H1 (cell line): ENCODE results near the gene CCL17. TPM values are rescaled to one million over a fixed set of nuclear protein-coding genes. Genes with fewer than 3 reads are reported as not detected.

Experiments
- CTCF ChIA-PET: fragments of 300-600 bp; sonication (Branson Sonifier 250); formaldehyde crosslinking; loops from one replicate; lab custom pipeline; 2021; ENCODE audit not compliant: partially characterized antibody; lab: Charles Lee
- POLR2A ChIA-PET: fragments of 300-600 bp; sonication (Branson Sonifier 250); formaldehyde crosslinking; loops from one replicate; lab custom pipeline; 2021; ENCODE audit warnings: inconsistent platforms; ENCODE audit not compliant: partially characterized antibody; lab: Charles Lee
- DNase-seq, 2 experiments: peaks; one replicate each; pipeline versions ENCODE4 v3.0.0 to v3.0.0-alpha.2; 2010 to 2022; ENCODE audit warnings: low spot score in 2 of 2, low read depth in 1 of 2, mixed read lengths in 1 of 2
- FAIRE-seq: peaks from 2 replicates; lab custom pipeline; 2011; peaks lifted over from hg19 to GRCh38; lab: Jason Lieb, UNC
- H2AFZ ChIP-seq: 2 replicates; pipeline ENCODE4 v1.8.1; 2012; ENCODE audit warnings: low read length, inconsistent platforms
- H2AK5ac ChIP-seq: 2 replicates; pipeline ENCODE4 v1.6.1; 2013; ENCODE audit warnings: low read depth, low read length
- H2BK120ac ChIP-seq: replicated peaks from 2 replicates; pipeline ENCODE3; 2013; ENCODE audit warnings: low read depth, low read length, inconsistent platforms
- H2BK12ac ChIP-seq: 2 replicates; pipeline ENCODE4 v1.6.1; 2013; ENCODE audit warnings: low read depth, low read length
- H2BK15ac ChIP-seq: 2 replicates; pipeline ENCODE4 v1.6.1; 2013; ENCODE audit warnings: low read length
- H2BK20ac ChIP-seq: 2 replicates; pipeline ENCODE4 v1.6.1; 2013; ENCODE audit warnings: low read length
- H2BK5ac ChIP-seq: 2 replicates; pipeline ENCODE4 v1.6.1; 2013; ENCODE audit warnings: low read depth, low read length
- H3K14ac ChIP-seq: 2 replicates; pipeline ENCODE4 v1.6.1; 2013; ENCODE audit warnings: inconsistent platforms; ENCODE audit not compliant: insufficient read length
- H3K18ac ChIP-seq: 2 replicates; pipeline ENCODE4 v1.6.1; 2013; ENCODE audit warnings: low read length; ENCODE audit errors: extremely low read depth
- H3K23ac ChIP-seq: 2 replicates; pipeline ENCODE4 v1.6.1; 2013; ENCODE audit warnings: inconsistent platforms; ENCODE audit not compliant: insufficient read length
- H3K23me2 ChIP-seq: 2 replicates; pipeline ENCODE4 v1.6.1; 2013; ENCODE audit warnings: low read depth, low read length
- H3K27ac ChIP-seq: 2 replicates; pipeline ENCODE4 v1.6.1; 2011; ENCODE audit warnings: low read depth, low read length, inconsistent platforms
- H3K27me3 ChIP-seq, 4 experiments: replicated peaks in 1 of 4; 1 replicate in 1 of 4; 2 replicates in 3 of 4; pipeline versions ENCODE4 v1.6.1 to v1.8.1; 2011 to 2013; ENCODE audit warnings: low read length in 3 of 4, mild to moderate bottlenecking in 3 of 4, inconsistent platforms in 2 of 4, mixed read lengths in 2 of 4, moderate library complexity in 1 of 4; ENCODE audit not compliant: control insufficient read depth in 3 of 4, insufficient read depth in 3 of 4; ENCODE audit errors: extremely low read depth in 1 of 4
- H3K36me3 ChIP-seq, 4 experiments: 2 replicates each; pipeline versions ENCODE4 v1.6.1 to v1.8.1; 2011 to 2013; ENCODE audit warnings: mild to moderate bottlenecking in 4 of 4, low read length in 3 of 4, moderate library complexity in 2 of 4, control low read depth in 1 of 4, inconsistent platforms in 1 of 4; ENCODE audit not compliant: insufficient read depth in 4 of 4, control insufficient read depth in 2 of 4
- H3K4ac ChIP-seq: replicated peaks from 2 replicates; pipeline ENCODE3; 2013; ENCODE audit warnings: low read length, low read depth, mixed read lengths, inconsistent platforms; ENCODE audit not compliant: insufficient read length
- H3K4me1 ChIP-seq, 4 experiments: replicated peaks in 1 of 4; 1 replicate in 1 of 4; 2 replicates in 3 of 4; pipeline versions ENCODE4 v1.6.1 to v1.8.1; 2011 to 2013; ENCODE audit warnings: low read length in 3 of 4, inconsistent platforms in 2 of 4, mixed read lengths in 1 of 4; ENCODE audit not compliant: insufficient read depth in 4 of 4, control insufficient read depth in 3 of 4
- H3K4me2 ChIP-seq, 2 experiments: 2 replicates each; pipeline versions ENCODE4 v1.6.1 to v1.8.1; 2011 to 2013; ENCODE audit warnings: low read depth in 2 of 2, low read length in 2 of 2, control low read depth in 1 of 2, inconsistent platforms in 1 of 2, mild to moderate bottlenecking in 1 of 2; ENCODE audit not compliant: insufficient read depth in 1 of 2
- H3K4me3 ChIP-seq, 4 experiments: fragments of 200-600, 300-600 bp in 1 of 4; sonication (generic), shearing (Covaris generic), sonication (Bioruptor Twin) in 1 of 4; 2 replicates each; pipeline versions ENCODE4 v1.5.1 to v1.8.1; 2011 to 2016; ENCODE audit warnings: low read length in 4 of 4, low read depth in 3 of 4, control low read depth in 2 of 4, inconsistent platforms in 2 of 4, mild to moderate bottlenecking in 2 of 4, mixed read lengths in 1 of 4, moderate library complexity in 1 of 4; ENCODE audit not compliant: insufficient read depth in 2 of 4; ENCODE audit errors: extremely low read depth in 1 of 4
- H3K56ac ChIP-seq: replicated peaks from 2 replicates; pipeline ENCODE3; 2013; ENCODE audit warnings: low read depth, mild to moderate bottlenecking, mixed read lengths, low read length, inconsistent platforms; ENCODE audit not compliant: insufficient read length
- H3K79me1 ChIP-seq: 2 replicates; pipeline ENCODE4 v1.6.1; 2013; ENCODE audit warnings: low read depth, low read length, control low read depth
- H3K79me2 ChIP-seq, 2 experiments: 2 replicates each; pipeline versions ENCODE4 v1.6.1 to v1.8.1; 2012 to 2013; ENCODE audit warnings: low read length in 2 of 2, mild to moderate bottlenecking in 2 of 2, inconsistent platforms in 1 of 2; ENCODE audit not compliant: insufficient read depth in 2 of 2, control insufficient read depth in 1 of 2
- H3K9ac ChIP-seq, 4 experiments: replicated peaks in 1 of 4; 1 replicate in 1 of 4; 2 replicates in 3 of 4; pipeline versions ENCODE4 v1.6.1 to v1.8.1; 2011 to 2013; ENCODE audit warnings: low read depth in 3 of 4, low read length in 3 of 4, control low read depth in 2 of 4, mild to moderate bottlenecking in 2 of 4, moderate library complexity in 2 of 4, inconsistent platforms in 1 of 4; ENCODE audit errors: extremely low read depth in 1 of 4
- H3K9me3 ChIP-seq, 2 experiments: 2 replicates each; pipeline versions ENCODE4 v1.6.1 to v1.8.1; 2012 to 2013; ENCODE audit warnings: mild to moderate bottlenecking in 2 of 2, moderate library complexity in 2 of 2, control low read depth in 1 of 2, inconsistent platforms in 1 of 2, low read depth in 1 of 2, low read length in 1 of 2, mixed read lengths in 1 of 2; ENCODE audit not compliant: insufficient read depth in 2 of 2
- H4K20me1 ChIP-seq, 2 experiments: replicated peaks in 1 of 2; 2 replicates each; pipeline versions ENCODE3 to v1.8.1; 2011 to 2013; ENCODE audit warnings: inconsistent platforms in 2 of 2, low read length in 2 of 2, mild to moderate bottlenecking in 1 of 2; ENCODE audit not compliant: insufficient read depth in 2 of 2, control insufficient read depth in 1 of 2
- H4K5ac ChIP-seq: 2 replicates; pipeline ENCODE4 v1.6.1; 2013; ENCODE audit warnings: low read length, low read depth, mixed read lengths, inconsistent platforms; ENCODE audit not compliant: insufficient read length
- H4K8ac ChIP-seq: 2 replicates; pipeline ENCODE4 v1.8.0; 2013; ENCODE audit warnings: mild to moderate bottlenecking, moderate library complexity, low read length, inconsistent platforms; ENCODE audit not compliant: insufficient read depth; ENCODE audit errors: extremely low read depth
- H4K91ac ChIP-seq: replicated peaks from 2 replicates; pipeline ENCODE3; 2013; ENCODE audit warnings: low read length, mixed read lengths, inconsistent platforms; ENCODE audit not compliant: insufficient read length
- CEBPB ChIP-seq: IDR thresholded peaks from 2 replicates; pipeline ENCODE4 v1.6.1; 2012; ENCODE audit warnings: low read depth, low read length
- CREB1 ChIP-seq: IDR thresholded peaks from 2 replicates; pipeline ENCODE4 v1.6.1; 2012; ENCODE audit warnings: inconsistent platforms
- GTF2F1 ChIP-seq: IDR thresholded peaks from 2 replicates; pipeline ENCODE4 v1.6.1; 2012; ENCODE audit warnings: low read depth, low read length, improper control_type of control experiment, borderline replicate concordance
- HDAC2 ChIP-seq, 2 experiments: fragments of 300-600 bp in 1 of 2; sonication (generic) in 1 of 2; IDR thresholded peaks; 2 replicates each; pipeline ENCODE4 v1.6.1; 2011 to 2012; ENCODE audit warnings: low read depth in 2 of 2, low read length in 2 of 2, mild to moderate bottlenecking in 2 of 2, moderate library complexity in 2 of 2, borderline replicate concordance in 1 of 2, inconsistent platforms in 1 of 2
- HDAC6 ChIP-seq: IDR thresholded peaks from one replicate; pipeline ENCODE4 v1.7.1; 2012; ENCODE audit warnings: low read depth, mild to moderate bottlenecking, inconsistent platforms, low read length, moderate library complexity
- PHF8 ChIP-seq: fragments of 200-600 bp; sonication (generic); conservative IDR thresholded peaks from 2 replicates; pipeline ENCODE4 v1.7.1; 2012; ENCODE audit warnings: low read depth, mild to moderate bottlenecking, inconsistent platforms, low read length, moderate library complexity
- SP1 ChIP-seq: IDR thresholded peaks from 2 replicates; pipeline ENCODE4 v1.6.1; 2011; ENCODE audit warnings: low read depth, low read length
- TCF12 ChIP-seq: IDR thresholded peaks from 2 replicates; pipeline ENCODE4 v1.6.1; 2011; ENCODE audit warnings: low read depth, mild to moderate bottlenecking, low read length
- WGBS, 2 experiments: shearing (Covaris generic) in 1 of 2; methylation state at CpG; one replicate each; pipeline versions ENCODE4 v1.1.6 to v1.1.7; 2013 to 2015; ENCODE audit warnings: low lambda C conversion rate in 2 of 2, mixed read lengths in 2 of 2, inconsistent platforms in 1 of 2, low coverage in 1 of 2, missing lambda C conversion rate in 1 of 2; ENCODE audit not compliant: insufficient replicate concordance in 2 of 2, insufficient coverage in 1 of 2, insufficient read length in 1 of 2; ENCODE audit errors: extremely low coverage in 1 of 2, missing lambda C conversion rate in 1 of 2; 5-methylcytosine and 5-hydroxymethylcytosine counted together
- polyA plus RNA-seq, 7 experiments: library from polyadenylated mRNA; depleted of rRNA in 3 of 7; stranded (reverse) in 5 of 7; unstranded in 2 of 7; fragments of >200 nt in 5 of 7; fragments of 200-250 nt in 2 of 7; gene quantifications; 1 replicate in 5 of 7; 2 replicates in 1 of 7; 4 replicates in 1 of 7; pipeline versions ENCODE4 v1.2.1 to v1.2.3, GENCODE V29; 2011 to 2013; ENCODE audit warnings: missing spikeins in 2 of 7, mixed read lengths in 2 of 7
- total RNA-seq: library from RNA; stranded (reverse); fragmentation: NEBNext Ultra II Directional; extraction: Animal tissue kit (Norgen Biotek cat#: 25700); gene quantifications from 2 replicates; pipeline ENCODE4 v1.2.1, GENCODE V29; 2021
- TF ChIP-seq, protein P1 (sequence below): IDR thresholded peaks from 2 replicates; pipeline ENCODE4 v1.6.1; 2012; ENCODE audit warnings: low read length, inconsistent platforms
- TF ChIP-seq, protein P2 (sequence below): IDR thresholded peaks from 2 replicates; pipeline ENCODE4 v1.6.1; 2012; ENCODE audit warnings: inconsistent platforms

The CCL17 gene
- total and polyA plus RNA-seq, 2 of the 8 experiments (the other 6 are each of a cell fraction or from before 2014, with no cell fraction given): not detected

DNA sequence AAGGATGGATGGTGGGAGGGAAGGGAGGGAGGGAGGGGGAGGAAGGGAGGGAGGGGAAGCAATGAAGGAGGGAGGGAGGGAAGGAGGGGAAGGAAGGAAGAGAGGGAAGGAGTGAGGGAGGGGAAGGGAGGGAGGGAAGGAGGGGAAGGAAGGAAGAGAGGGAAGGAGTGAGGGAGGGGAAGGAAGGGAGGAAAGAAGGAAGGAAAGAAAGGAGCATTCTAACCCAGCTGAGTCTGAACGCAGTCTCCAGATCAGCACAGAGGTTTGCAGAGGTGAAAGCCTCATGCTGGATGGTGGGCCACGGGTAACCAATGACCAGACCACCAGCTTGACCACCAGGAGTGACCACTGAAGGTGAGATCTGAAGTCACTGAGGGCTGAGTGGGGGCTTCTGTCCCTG is 18.6 kb downstream of the CCL17 start:
- WGBS, 2 experiments: 94% methylated on average over 2 of the region's 2 CpGs; no CpG with 5 or more reads in 1 of the 2 experiments
- peaks cover 0 to 7% (median 4%) of the 10 kb centered on the region in 4 experiments; a peak in 4 of 8 replicates for H3K36me3 ChIP-seq
- no peak overlapping the region for H2BK120ac ChIP-seq
- H3K4me2 ChIP-seq: no peak overlapping the region
- no peak overlapping the region for H2BK20ac ChIP-seq
- no peaks in the 10 kb centered on the region for H3K9me3 ChIP-seq
- TF ChIP-seq PHF8: no peak
- TF ChIP-seq, protein P1, sequence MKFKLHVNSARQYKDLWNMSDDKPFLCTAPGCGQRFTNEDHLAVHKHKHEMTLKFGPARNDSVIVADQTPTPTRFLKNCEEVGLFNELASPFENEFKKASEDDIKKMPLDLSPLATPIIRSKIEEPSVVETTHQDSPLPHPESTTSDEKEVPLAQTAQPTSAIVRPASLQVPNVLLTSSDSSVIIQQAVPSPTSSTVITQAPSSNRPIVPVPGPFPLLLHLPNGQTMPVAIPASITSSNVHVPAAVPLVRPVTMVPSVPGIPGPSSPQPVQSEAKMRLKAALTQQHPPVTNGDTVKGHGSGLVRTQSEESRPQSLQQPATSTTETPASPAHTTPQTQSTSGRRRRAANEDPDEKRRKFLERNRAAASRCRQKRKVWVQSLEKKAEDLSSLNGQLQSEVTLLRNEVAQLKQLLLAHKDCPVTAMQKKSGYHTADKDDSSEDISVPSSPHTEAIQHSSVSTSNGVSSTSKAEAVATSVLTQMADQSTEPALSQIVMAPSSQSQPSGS: no peak
- no peak for TF ChIP-seq CREB1
- TF ChIP-seq TCF12: no peak
- no peak for TF ChIP-seq SP1
- TF ChIP-seq HDAC6: no peak
- no peak for TF ChIP-seq CEBPB
- no peak for TF ChIP-seq HDAC2 (IDR thresholded peaks at IDR 0.05; ENCODE audit: borderline replicate concordance in 1 of 2, low read depth in 2 of 2, low read length in 2 of 2)
- TF ChIP-seq, protein P2, sequence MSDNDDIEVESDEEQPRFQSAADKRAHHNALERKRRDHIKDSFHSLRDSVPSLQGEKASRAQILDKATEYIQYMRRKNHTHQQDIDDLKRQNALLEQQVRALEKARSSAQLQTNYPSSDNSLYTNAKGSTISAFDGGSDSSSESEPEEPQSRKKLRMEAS: no peak
- TF ChIP-seq GTF2F1: no peak
- H3K4me3 ChIP-seq: no peak overlapping the region
- H3K79me1 ChIP-seq: no peaks in the 10 kb centered on the region
- no peak overlapping the region for H2BK15ac ChIP-seq
- no peak overlapping the region for H3K56ac ChIP-seq
- no peaks in the 10 kb centered on the region for H3K27me3 ChIP-seq
- no peak overlapping the region for H3K27ac ChIP-seq
- H3K23me2 ChIP-seq: no peaks in the 10 kb centered on the region
- CTCF ChIA-PET: interaction anchor here (0.6 to 19.2 kb wide), 12 partner anchors 10 to 218 kb away, joined by 3 to 513 read pairs (median 4); partner anchors contain the start of gene POLR2C
- H3K18ac ChIP-seq: no peak overlapping the region
- H3K4ac ChIP-seq: no peak overlapping the region
- DNase-seq (no peak), FAIRE-seq (no peak)
- no peaks in the 10 kb centered on the region for H3K79me2 ChIP-seq
- H2BK5ac ChIP-seq: no peak overlapping the region
- H2AFZ ChIP-seq: no peak overlapping the region
- H3K23ac ChIP-seq: no peak overlapping the region
- POLR2A ChIA-PET: interaction anchor here (1.0 to 1.7 kb wide), 3 partner anchors 10 to 24 kb away, joined by 3 to 4 read pairs (median 4); partner anchors contain the start of genes CIAPIN1 and COQ9
- H3K4me1 ChIP-seq: peaks cover 0 to 3% (median 1%) of the 10 kb centered on the region in 4 experiments; a peak in 2 of 7 replicates
- no peak overlapping the region for H4K91ac ChIP-seq
- H3K9ac ChIP-seq: no peak overlapping the region
- no peak overlapping the region for H4K8ac ChIP-seq
- H2BK12ac ChIP-seq: no peak overlapping the region
- no peak overlapping the region for H3K14ac ChIP-seq
- H2AK5ac ChIP-seq: 0 out of 2 replicates have a peak overlapping the region, but pooled peaks have one; percentile 53
- peaks cover 0 to 2% of the 10 kb centered on the region in 2 experiments for H4K20me1 ChIP-seq
- no peak overlapping the region for H4K5ac ChIP-seq
